ENCODE measurements around the gene APOBEC3A. TPM values are rescaled to one million over a fixed set of nuclear protein-coding genes. Genes with fewer than 3 reads are reported as not detected.

APOBEC3A gene
- total and polyA plus RNA-seq, 2 experiments from 2014 or later = not detected

GRCh38 chr22:38964306-38964705, 6.9 kb downstream of the APOBEC3A start:
- Histone ChIP-seq H3K27ac (peak overlapping the region; percentile 72), H3K36me3 (no peaks in the 10 kb centered on the region), H3K9me3 (ENCODE audit: low read depth) (no peaks in the 10 kb centered on the region), H3K4me3 (no peak overlapping the region), H3K4me1 (ENCODE audit: low read depth) (peaks cover 35% of the 10 kb centered on the region), H3K27me3 (no peaks in the 10 kb centered on the region)
- TF ChIP-seq, protein P1, sequence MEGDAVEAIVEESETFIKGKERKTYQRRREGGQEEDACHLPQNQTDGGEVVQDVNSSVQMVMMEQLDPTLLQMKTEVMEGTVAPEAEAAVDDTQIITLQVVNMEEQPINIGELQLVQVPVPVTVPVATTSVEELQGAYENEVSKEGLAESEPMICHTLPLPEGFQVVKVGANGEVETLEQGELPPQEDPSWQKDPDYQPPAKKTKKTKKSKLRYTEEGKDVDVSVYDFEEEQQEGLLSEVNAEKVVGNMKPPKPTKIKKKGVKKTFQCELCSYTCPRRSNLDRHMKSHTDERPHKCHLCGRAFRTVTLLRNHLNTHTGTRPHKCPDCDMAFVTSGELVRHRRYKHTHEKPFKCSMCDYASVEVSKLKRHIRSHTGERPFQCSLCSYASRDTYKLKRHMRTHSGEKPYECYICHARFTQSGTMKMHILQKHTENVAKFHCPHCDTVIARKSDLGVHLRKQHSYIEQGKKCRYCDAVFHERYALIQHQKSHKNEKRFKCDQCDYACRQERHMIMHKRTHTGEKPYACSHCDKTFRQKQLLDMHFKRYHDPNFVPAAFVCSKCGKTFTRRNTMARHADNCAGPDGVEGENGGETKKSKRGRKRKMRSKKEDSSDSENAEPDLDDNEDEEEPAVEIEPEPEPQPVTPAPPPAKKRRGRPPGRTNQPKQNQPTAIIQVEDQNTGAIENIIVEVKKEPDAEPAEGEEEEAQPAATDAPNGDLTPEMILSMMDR (IDR thresholded peaks at IDR 0.05; ENCODE audit: low read depth, low read length) = no peak
- DNase-seq (ENCODE audit: low read depth in 1 of 2, low spot score in 1 of 2) = no peak

DNA sequence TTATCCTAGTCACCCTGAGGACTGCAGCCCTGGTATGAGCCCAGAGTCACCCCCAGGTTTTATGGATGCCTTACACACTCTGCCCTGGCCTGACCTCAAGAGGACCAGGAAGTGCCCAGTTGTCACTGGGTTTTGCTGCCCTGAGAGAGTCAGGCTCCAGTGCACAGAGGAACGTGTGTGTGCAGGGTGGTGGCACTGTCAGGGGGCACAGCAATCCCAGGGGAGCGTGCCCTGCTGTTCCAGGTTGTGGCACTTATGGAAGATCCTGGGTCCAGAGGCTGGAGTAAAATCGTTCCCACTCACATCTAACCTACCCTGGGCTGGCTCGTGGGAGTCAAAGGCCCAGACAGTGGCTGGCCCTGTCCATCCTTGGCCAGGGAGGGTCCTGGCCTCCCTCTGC, 7.6 kb downstream of the APOBEC3A start:
- Histone ChIP-seq H3K4me1 (ENCODE audit: low read depth) (peaks cover 35% of the 10 kb centered on the region), H3K4me3 (no peak overlapping the region), H3K27me3 (no peaks in the 10 kb centered on the region), H3K36me3 (no peaks in the 10 kb centered on the region), H3K9me3 (ENCODE audit: low read depth) (no peaks in the 10 kb centered on the region), H3K27ac (no peak overlapping the region)
- DNase-seq (ENCODE audit: low read depth in 1 of 2, low spot score in 1 of 2) = no peak
- TF ChIP-seq, protein P1 (IDR thresholded peaks at IDR 0.05; ENCODE audit: low read depth, low read length) = no peak

GRCh38 chr22:38965614-38966379, 8.4 kb downstream of the APOBEC3A start:
- Histone ChIP-seq H3K4me3 (no peak overlapping the region), H3K36me3 (no peaks in the 10 kb centered on the region), H3K9me3 (ENCODE audit: low read depth) (no peaks in the 10 kb centered on the region), H3K4me1 (ENCODE audit: low read depth) (peaks cover 35% of the 10 kb centered on the region), H3K27me3 (no peaks in the 10 kb centered on the region), H3K27ac (peak overlapping the region; percentile 41)
- peak in 1 of 2 donors; percentile 42 for DNase-seq (ENCODE audit: low read depth in 1 of 2, low spot score in 1 of 2)
- TF ChIP-seq, protein P1 (IDR thresholded peaks at IDR 0.05; ENCODE audit: low read depth, low read length) = no peak

DNA sequence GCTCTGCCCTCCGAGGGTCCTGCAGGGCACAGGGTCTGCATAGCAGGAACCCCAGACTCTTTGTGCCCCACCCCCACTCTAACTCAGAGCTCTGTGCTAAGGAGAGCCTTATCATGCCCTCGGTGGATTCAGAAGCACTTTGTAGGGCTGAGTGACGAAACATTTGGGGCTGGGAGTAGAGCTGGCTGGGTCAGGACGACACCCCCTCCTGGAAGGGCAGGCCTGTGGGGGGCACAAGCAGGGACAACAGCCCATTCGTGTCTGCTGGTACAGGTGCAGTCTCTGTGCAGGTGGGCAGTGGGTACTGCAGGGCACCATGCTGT, 8.9 kb downstream of the APOBEC3A start:
- peak in 1 of 2 donors; percentile 15 for DNase-seq (ENCODE audit: low read depth in 1 of 2, low spot score in 1 of 2)
- no peaks in the 10 kb centered on the region for H3K27me3 ChIP-seq

DNA sequence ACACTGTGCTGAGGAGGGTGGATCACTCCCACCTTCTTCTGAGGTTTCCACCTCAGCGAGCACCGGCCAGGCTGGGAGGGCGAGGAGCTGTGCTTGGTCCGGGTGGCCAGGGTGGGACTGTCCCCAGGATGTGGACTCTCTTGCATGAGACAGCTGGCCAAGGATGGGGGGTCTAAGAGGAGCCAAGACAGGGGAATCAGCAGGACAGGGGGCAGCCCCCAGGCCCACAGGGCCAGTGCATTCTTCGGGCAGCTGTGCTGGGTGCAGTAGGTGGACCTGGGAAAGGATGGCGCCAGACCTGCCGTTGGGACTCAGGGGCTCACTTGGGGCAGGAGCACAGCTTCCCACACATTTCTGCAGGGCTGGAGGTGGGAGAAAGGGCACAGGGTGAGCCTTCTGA, 9.5 kb downstream of the APOBEC3A start:
- TF ChIP-seq, protein P1 (IDR thresholded peaks at IDR 0.05; ENCODE audit: low read depth, low read length) = no peak
- H3K27me3 ChIP-seq = no peaks in the 10 kb centered on the region
- H3K4me1 ChIP-seq (ENCODE audit: low read depth) = peaks cover 35% of the 10 kb centered on the region
- H3K9me3 ChIP-seq (ENCODE audit: low read depth) = no peaks in the 10 kb centered on the region
- H3K4me3 ChIP-seq = no peak overlapping the region
- no peak overlapping the region for H3K27ac ChIP-seq
- DNase-seq (ENCODE audit: low read depth in 1 of 2, low spot score in 1 of 2) = no peak
- H3K36me3 ChIP-seq = no peaks in the 10 kb centered on the region

More for the DNA sequence above, 8.9 kb downstream of the APOBEC3A start:
- H3K4me1 ChIP-seq (ENCODE audit: low read depth) = peaks cover 35% of the 10 kb centered on the region
- no peak overlapping the region for H3K4me3 ChIP-seq
- TF ChIP-seq, protein P1 (IDR thresholded peaks at IDR 0.05; ENCODE audit: low read depth, low read length) = no peak
- no peaks in the 10 kb centered on the region for H3K9me3 ChIP-seq (ENCODE audit: low read depth)
- peak overlapping the region; percentile 41 for H3K27ac ChIP-seq
- H3K36me3 ChIP-seq = no peaks in the 10 kb centered on the region

All from cardiac muscle cell (in vitro differentiated cells and primary cell).